Measurements from ENCODE around the gene CMTM2.
"Not testable (repeated sequence)": the region's sequence is repeated elsewhere in the genome, so short reads cannot be mapped to it uniquely, and the experiment has no call there.

The CMTM2 gene

GRCh38 chr16:66609139-66609510, 29.9 kb downstream of the CMTM2 start:
- DNase-seq (ENCODE audit: low spot score), result no peak

- no peak for DNase-seq (ENCODE audit: low spot score)
These were observed 31.0 kb downstream of the CMTM2 start for GRCh38 chr16:66610111-66610820.

GRCh38 chr16:66611911-66612310, 32.6 kb downstream of the CMTM2 start:
- DNase-seq (ENCODE audit: low spot score), result not testable (repeated sequence)

- no peak for DNase-seq (ENCODE audit: low spot score)
These were observed 33.2 kb downstream of the CMTM2 start for GRCh38 chr16:66612422-66612821.

GRCh38 chr16:66614161-66614802, 35.0 kb downstream of the CMTM2 start:
- DNase-seq (ENCODE audit: low spot score), result no peak

GRCh38 chr16:66616169-66616568, 36.9 kb downstream of the CMTM2 start:
- DNase-seq (ENCODE audit: low spot score), result no peak

GRCh38 chr16:66616592-66616991, 37.3 kb downstream of the CMTM2 start:
- no peak for DNase-seq (ENCODE audit: low spot score)

GRCh38 chr16:66617010-66617434, 37.8 kb downstream of the CMTM2 start:
- DNase-seq (ENCODE audit: low spot score), result no peak

GRCh38 chr16:66617728-66618127, 38.5 kb downstream of the CMTM2 start:
- no peak for DNase-seq (ENCODE audit: low spot score)

- no peak for DNase-seq (ENCODE audit: low spot score)
These were observed 39.5 kb downstream of the CMTM2 start for GRCh38 chr16:66618588-66619375.

- no peak for DNase-seq (ENCODE audit: low spot score)
These were observed 40.5 kb downstream of the CMTM2 start for GRCh38 chr16:66619534-66620428.

GRCh38 chr16:66620429-66620795, 41.1 kb downstream of the CMTM2 start:
- DNase-seq (ENCODE audit: low spot score), result no peak

GRCh38 chr16:66621973-66622372, 42.7 kb downstream of the CMTM2 start:
- no peak for DNase-seq (ENCODE audit: low spot score)

- DNase-seq (ENCODE audit: low spot score), result no peak
These were observed 43.6 kb downstream of the CMTM2 start for GRCh38 chr16:66622863-66623262.

GRCh38 chr16:66623755-66624154, 44.5 kb downstream of the CMTM2 start:
- no peak for DNase-seq (ENCODE audit: low spot score)

GRCh38 chr16:66627611-66628378, 48.5 kb downstream of the CMTM2 start:
- DNase-seq (ENCODE audit: low spot score), result not testable (repeated sequence)

- DNase-seq (ENCODE audit: low spot score), result no peak
These were observed 50.6 kb downstream of the CMTM2 start for GRCh38 chr16:66629856-66630255.

GRCh38 chr16:66630561-66631260, 51.4 kb downstream of the CMTM2 start:
- DNase-seq (ENCODE audit: low spot score), result not testable (repeated sequence)

GRCh38 chr16:66631558-66631957, 52.3 kb downstream of the CMTM2 start:
- DNase-seq (ENCODE audit: low spot score), result not testable (repeated sequence)

- no peak for DNase-seq (ENCODE audit: low spot score)
These were observed 55.4 kb downstream of the CMTM2 start for GRCh38 chr16:66634527-66635196.

Measured in D341Med (cell line).